T-helper 17 cell (primary cell): Measurements from ENCODE around the gene SLC29A2. TPM values are rescaled to one million over a fixed set of nuclear protein-coding genes. Genes with fewer than 3 reads are reported as not detected.
"Not testable (repeated sequence)": the region's sequence is repeated elsewhere in the genome, so short reads cannot be mapped to it uniquely, and the experiment has no call there.

ENCODE experiments used
- ATAC-seq: fragments of 150-1000 bp; cut with Tn5 transposase; 2 replicates; pipeline ENCODE4 v1.10.0; 2021; ENCODE audit warnings: mild to moderate bottlenecking, moderate library complexity
- DNase-seq, 3 donors: peaks; one replicate each; pipeline versions ENCODE4 v3.0.0 to v3.0.0-alpha.2; 2020 to 2021
- H3K9me3 ChIP-seq: one replicate; pipeline ENCODE4 v1.7.0; 2013; ENCODE audit warnings: low read length, mild to moderate bottlenecking; ENCODE audit not compliant: control insufficient read depth, poor library complexity, severe bottlenecking
- H3K27ac Mint-ChIP-seq: one replicate; pipeline ENCODE4 v1.8.0; 2022; ENCODE audit warnings: mild to moderate bottlenecking, moderate library complexity, mixed read lengths
- H3K27me3 Mint-ChIP-seq: one replicate; pipeline ENCODE4 v1.8.0; 2022; ENCODE audit warnings: mixed read lengths
- H3K36me3 Mint-ChIP-seq: one replicate; pipeline ENCODE4 v1.8.0; 2022; ENCODE audit warnings: low read depth, mixed read lengths
- H3K4me1 Mint-ChIP-seq: one replicate; pipeline ENCODE4 v1.8.0; 2022; ENCODE audit warnings: mild to moderate bottlenecking, mixed read lengths
- H3K4me3 Mint-ChIP-seq: one replicate; pipeline ENCODE4 v1.8.0; 2022; ENCODE audit warnings: mild to moderate bottlenecking, moderate library complexity, mixed read lengths
- total RNA-seq, 4 donors: library from RNA in 2 of 4; stranded (reverse) in 2 of 4; gene quantifications; one replicate each; pipeline ENCODE4 v1.2.3 and lab custom pipeline; 2022 to 2026

Gene SLC29A2
- total RNA-seq, 2 donors from 2014 or later, result 5.4 TPM

- peaks cover 7% of the 10 kb centered on the region for H3K36me3 Mint-ChIP-seq
- H3K4me3 Mint-ChIP-seq, result peak overlapping the region; percentile 15
Observed at GRCh38 chr11:66410191-66410590, 38.6 kb upstream of the SLC29A2 start.

GRCh38 chr11:66409226-66409625, 37.7 kb upstream of the SLC29A2 start:
- H3K4me1 Mint-ChIP-seq, result peaks cover 6% of the 10 kb centered on the region
- H3K36me3 Mint-ChIP-seq, result peaks cover 5% of the 10 kb centered on the region
- peaks cover 37% of the 10 kb centered on the region for H3K27me3 Mint-ChIP-seq
- DNase-seq (no peak), ATAC-seq (no peak)
- H3K9me3 ChIP-seq, result no peaks in the 10 kb centered on the region
- H3K27ac Mint-ChIP-seq, result no peak overlapping the region
- no peak overlapping the region for H3K4me3 Mint-ChIP-seq

More at GRCh38 chr11:66410191-66410590, 38.6 kb upstream of the SLC29A2 start:
- H3K9me3 ChIP-seq, result no peaks in the 10 kb centered on the region
- ATAC-seq, result no peak
- no peak for DNase-seq
- Mint-ChIP-seq H3K4me1 (peaks cover 6% of the 10 kb centered on the region), H3K27ac (no peak overlapping the region), H3K27me3 (peaks cover 37% of the 10 kb centered on the region)

- ATAC-seq, result peak; percentile 89
- Mint-ChIP-seq H3K4me3 (peak overlapping the region; percentile 92), H3K4me1 (peaks cover 6% of the 10 kb centered on the region), H3K36me3 (peaks cover 4% of the 10 kb centered on the region), H3K27me3 (peaks cover 36% of the 10 kb centered on the region), H3K27ac (no peak overlapping the region)
- H3K9me3 ChIP-seq, result no peaks in the 10 kb centered on the region
- peak; percentile 84 to 97 (median 90) for DNase-seq
Observed at GRCh38 chr11:66408488-66409214, 37.1 kb upstream of the SLC29A2 start.

- Mint-ChIP-seq H3K4me3 (no peak overlapping the region), H3K36me3 (peaks cover 4% of the 10 kb centered on the region), H3K27me3 (peaks cover 36% of the 10 kb centered on the region), H3K4me1 (peaks cover 6% of the 10 kb centered on the region), H3K27ac (no peak overlapping the region)
- DNase-seq (no peak), ATAC-seq (no peak)
- no peaks in the 10 kb centered on the region for H3K9me3 ChIP-seq
Observed at GRCh38 chr11:66407651-66408050, 36.1 kb upstream of the SLC29A2 start.

GRCh38 chr11:66393954-66394353, 22.4 kb upstream of the SLC29A2 start:
- peaks cover 8% of the 10 kb centered on the region for H3K27me3 Mint-ChIP-seq

DNA sequence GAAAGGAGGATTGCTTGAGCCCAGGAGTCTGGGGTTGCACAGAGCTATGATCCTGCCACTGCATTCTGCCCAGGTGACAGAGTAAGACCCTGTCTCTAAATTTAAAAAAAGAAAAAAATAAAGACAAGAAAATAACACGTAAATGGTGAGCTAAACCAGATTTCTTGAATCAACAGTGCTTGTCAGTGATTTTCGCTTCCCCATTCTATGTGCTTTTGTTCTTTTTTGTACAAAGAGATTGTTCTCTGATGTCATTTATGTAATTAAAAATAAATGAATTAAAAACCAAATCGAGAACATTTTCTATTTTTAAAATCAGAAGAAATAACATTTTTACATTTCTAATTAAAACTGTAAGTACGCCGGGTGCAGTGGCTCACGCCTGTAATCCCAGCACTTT, 19.8 kb upstream of the SLC29A2 start:
- no peaks in the 10 kb centered on the region for H3K9me3 ChIP-seq
- no peak for DNase-seq
- Mint-ChIP-seq H3K27ac (no peak overlapping the region), H3K27me3 (peaks cover 8% of the 10 kb centered on the region), H3K36me3 (no peaks in the 10 kb centered on the region), H3K4me1 (peaks cover 4% of the 10 kb centered on the region), H3K4me3 (no peak overlapping the region)
- no peak for ATAC-seq

More at GRCh38 chr11:66393954-66394353, 22.4 kb upstream of the SLC29A2 start:
- ATAC-seq (no peak), DNase-seq (no peak)
- Mint-ChIP-seq H3K4me1 (peaks cover 3% of the 10 kb centered on the region), H3K36me3 (no peaks in the 10 kb centered on the region), H3K4me3 (no peak overlapping the region), H3K27ac (no peak overlapping the region)
- H3K9me3 ChIP-seq, result no peaks in the 10 kb centered on the region

DNA sequence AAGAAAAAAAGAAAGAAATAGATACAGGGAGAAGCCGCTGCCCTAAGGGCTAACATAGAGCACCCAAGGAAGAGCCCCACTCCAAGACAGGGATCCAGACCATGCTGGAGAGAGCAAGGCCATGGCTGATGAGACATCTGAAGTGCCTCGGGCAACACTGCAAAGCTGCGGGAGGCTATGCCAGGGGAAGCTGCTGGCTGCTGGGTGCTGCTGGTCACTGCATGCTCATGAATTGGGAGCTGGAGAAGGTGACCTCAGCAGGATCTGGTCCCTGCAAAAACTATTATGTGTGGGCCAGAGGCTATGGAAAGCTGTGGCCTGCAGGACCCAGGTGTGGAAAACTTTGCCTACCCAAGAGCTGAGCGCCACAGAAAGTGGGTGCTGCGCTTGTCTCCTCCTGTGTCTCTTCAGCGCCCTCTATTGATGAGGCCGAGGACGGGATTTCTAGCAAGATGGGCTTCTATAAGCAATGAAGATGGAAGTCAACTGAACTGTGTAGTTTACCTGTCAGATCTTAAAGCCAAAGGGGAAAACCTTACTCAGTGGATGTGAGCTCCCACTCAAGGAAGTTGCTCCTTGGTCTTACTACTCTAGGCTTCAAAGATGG, 17.3 kb upstream of the SLC29A2 start:
- ATAC-seq, result peak; percentile 75
- Mint-ChIP-seq H3K36me3 (no peaks in the 10 kb centered on the region), H3K4me3 (no peak overlapping the region), H3K27ac (no peak overlapping the region), H3K4me1 (peaks cover 8% of the 10 kb centered on the region), H3K27me3 (peaks cover 4% of the 10 kb centered on the region)
- DNase-seq, result peak in 2 of 3 donors; percentile 37 to 61
- no peaks in the 10 kb centered on the region for H3K9me3 ChIP-seq

- peak overlapping the region; percentile 43 for H3K4me3 Mint-ChIP-seq
- H3K27me3 Mint-ChIP-seq, result no peaks in the 10 kb centered on the region
- ATAC-seq, result peak; percentile 82
- peak; percentile 54 to 76 (median 55) for DNase-seq
- H3K27ac Mint-ChIP-seq, result no peak overlapping the region
- H3K36me3 Mint-ChIP-seq, result no peaks in the 10 kb centered on the region
- peaks cover 8% of the 10 kb centered on the region for H3K4me1 Mint-ChIP-seq
- no peaks in the 10 kb centered on the region for H3K9me3 ChIP-seq
Observed at GRCh38 chr11:66386171-66387069, 14.9 kb upstream of the SLC29A2 start.

- H3K27ac Mint-ChIP-seq, ATAC-seq, H3K9me3 ChIP-seq, H3K27me3 Mint-ChIP-seq, H3K4me1 Mint-ChIP-seq, H3K36me3 Mint-ChIP-seq, H3K4me3 Mint-ChIP-seq, DNase-seq: not testable (repeated sequence)
Observed at GRCh38 chr11:66384316-66384715, 12.8 kb upstream of the SLC29A2 start.

DNA sequence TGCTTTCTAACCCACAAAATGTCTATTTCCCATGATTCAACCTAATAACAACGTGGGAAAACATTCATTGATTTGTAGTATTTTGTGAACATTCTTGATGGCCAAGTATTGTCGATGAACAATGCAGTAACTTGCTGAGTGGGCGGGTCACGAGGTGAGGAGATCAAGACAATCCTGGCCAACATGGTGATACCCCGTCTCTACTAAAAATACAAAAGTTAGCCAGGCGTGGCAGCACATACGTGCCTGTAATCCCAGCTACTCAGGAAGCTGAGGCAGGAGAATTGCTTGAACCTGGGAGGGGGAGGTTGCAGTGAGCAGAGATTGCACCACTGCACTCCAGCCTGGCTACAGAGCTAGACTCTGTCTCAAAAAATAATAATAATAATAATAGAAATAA, 8.7 kb upstream of the SLC29A2 start:
- ATAC-seq, H3K36me3 Mint-ChIP-seq, H3K9me3 ChIP-seq, H3K27me3 Mint-ChIP-seq, H3K4me3 Mint-ChIP-seq, H3K4me1 Mint-ChIP-seq, H3K27ac Mint-ChIP-seq, DNase-seq: not testable (repeated sequence)

- not testable (repeated sequence) for H3K27me3 Mint-ChIP-seq, H3K4me1 Mint-ChIP-seq, H3K36me3 Mint-ChIP-seq, H3K27ac Mint-ChIP-seq, H3K9me3 ChIP-seq, DNase-seq, ATAC-seq, H3K4me3 Mint-ChIP-seq
Observed at GRCh38 chr11:66373690-66374287, 2.2 kb upstream of the SLC29A2 start.

DNA sequence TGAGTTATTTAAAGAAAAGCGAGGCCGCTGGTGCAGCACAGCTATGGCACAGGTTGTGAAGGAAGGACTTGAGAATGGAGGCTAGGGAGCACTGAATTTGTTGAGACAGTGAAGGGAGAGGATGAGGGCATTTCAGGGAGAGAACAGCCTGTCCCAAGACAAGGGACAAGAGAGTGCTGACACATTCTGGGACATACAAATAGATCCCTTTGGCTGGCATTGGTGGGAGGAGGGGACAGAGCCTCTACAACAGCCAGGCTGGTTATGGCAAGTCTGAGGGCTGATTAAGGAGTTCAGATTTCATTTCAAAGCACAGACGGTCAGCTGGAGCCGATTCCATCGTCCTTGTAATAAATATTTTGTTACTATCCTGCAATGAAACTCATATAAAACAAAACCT, 1.7 kb upstream of the SLC29A2 start:
- peaks cover 8% of the 10 kb centered on the region for H3K4me1 Mint-ChIP-seq
- no peak overlapping the region for H3K27ac Mint-ChIP-seq
- no peaks in the 10 kb centered on the region for H3K36me3 Mint-ChIP-seq
- ATAC-seq (no peak), DNase-seq (no peak)
- H3K27me3 Mint-ChIP-seq, result no peaks in the 10 kb centered on the region
- H3K9me3 ChIP-seq, result no peaks in the 10 kb centered on the region
- H3K4me3 Mint-ChIP-seq, result peak overlapping the region; percentile 25
